Skeletal muscle cell (primary cell): ENCODE measurements around the gene F13A1.

Experiments used
- DNase-seq: peaks from one replicate; pipeline ENCODE4 v3.0.0-alpha.2; 2010; ENCODE audit warnings: low read depth
- H3K4me3 ChIP-seq: 2 replicates; pipeline ENCODE4 v1.5.1; 2011; ENCODE audit warnings: low read depth, mild to moderate bottlenecking, control low read depth, low read length, moderate library complexity

The F13A1 gene

GRCh38 chr6:6251555-6252280, 68.7 kb downstream of the F13A1 start:
- DNase-seq, result no peak
- H3K4me3 ChIP-seq, result no peak overlapping the region

- no peak overlapping the region for H3K4me3 ChIP-seq
- DNase-seq, result no peak
Observed at GRCh38 chr6:6248651-6249050, 71.8 kb downstream of the F13A1 start.

GRCh38 chr6:6246544-6246943, 73.9 kb downstream of the F13A1 start:
- H3K4me3 ChIP-seq, result no peak overlapping the region
- DNase-seq, result no peak

GRCh38 chr6:6244624-6245023, 75.8 kb downstream of the F13A1 start:
- no peak for DNase-seq
- H3K4me3 ChIP-seq, result no peak overlapping the region

- no peak for DNase-seq
- H3K4me3 ChIP-seq, result no peak overlapping the region
Observed at GRCh38 chr6:6243846-6244245, 76.6 kb downstream of the F13A1 start.

- H3K4me3 ChIP-seq, result no peak overlapping the region
- no peak for DNase-seq
Observed at GRCh38 chr6:6239598-6240581, 80.6 kb downstream of the F13A1 start.

GRCh38 chr6:6236730-6237469, 83.6 kb downstream of the F13A1 start:
- no peak for DNase-seq
- no peak overlapping the region for H3K4me3 ChIP-seq

- DNase-seq, result no peak
- no peak overlapping the region for H3K4me3 ChIP-seq
Observed at GRCh38 chr6:6235786-6236185, 84.7 kb downstream of the F13A1 start.

- no peak for DNase-seq
- no peak overlapping the region for H3K4me3 ChIP-seq
Observed at GRCh38 chr6:6234963-6235362, 85.5 kb downstream of the F13A1 start.

GRCh38 chr6:6230286-6230685, 90.2 kb downstream of the F13A1 start:
- H3K4me3 ChIP-seq, result no peak overlapping the region
- DNase-seq, result no peak

- no peak overlapping the region for H3K4me3 ChIP-seq
- DNase-seq, result no peak
Observed at GRCh38 chr6:6227896-6228295, 92.6 kb downstream of the F13A1 start.

GRCh38 chr6:6225885-6226529, 94.5 kb downstream of the F13A1 start:
- no peak for DNase-seq
- no peak overlapping the region for H3K4me3 ChIP-seq

GRCh38 chr6:6224933-6225486, 95.5 kb downstream of the F13A1 start:
- no peak overlapping the region for H3K4me3 ChIP-seq
- DNase-seq, result no peak

GRCh38 chr6:6221787-6222535, 98.5 kb downstream of the F13A1 start:
- no peak for DNase-seq
- H3K4me3 ChIP-seq, result no peak overlapping the region

GRCh38 chr6:6220718-6221117, 99.7 kb downstream of the F13A1 start:
- no peak for DNase-seq
- no peak overlapping the region for H3K4me3 ChIP-seq

GRCh38 chr6:6219716-6220115, 100.7 kb downstream of the F13A1 start:
- no peak overlapping the region for H3K4me3 ChIP-seq
- DNase-seq, result no peak

GRCh38 chr6:6218759-6219085, 101.7 kb downstream of the F13A1 start:
- peak; percentile 9 for DNase-seq

GRCh38 chr6:6217855-6218758, 102.4 kb downstream of the F13A1 start:
- no peak overlapping the region for H3K4me3 ChIP-seq
- peak; percentile 1 for DNase-seq

More at GRCh38 chr6:6218759-6219085, 101.7 kb downstream of the F13A1 start:
- no peak overlapping the region for H3K4me3 ChIP-seq
